ENCODE data around the gene SERPINA3.

The SERPINA3 gene

GRCh38 chr14:94614802-94615201, 2.6 kb downstream of the SERPINA3 start:
- DNase-seq: no peak

- no peak for DNase-seq
Observed at GRCh38 chr14:94615254-94615653, 3.1 kb downstream of the SERPINA3 start.

- DNase-seq: no peak
Observed at GRCh38 chr14:94615823-94616570, 3.8 kb downstream of the SERPINA3 start.

DNA sequence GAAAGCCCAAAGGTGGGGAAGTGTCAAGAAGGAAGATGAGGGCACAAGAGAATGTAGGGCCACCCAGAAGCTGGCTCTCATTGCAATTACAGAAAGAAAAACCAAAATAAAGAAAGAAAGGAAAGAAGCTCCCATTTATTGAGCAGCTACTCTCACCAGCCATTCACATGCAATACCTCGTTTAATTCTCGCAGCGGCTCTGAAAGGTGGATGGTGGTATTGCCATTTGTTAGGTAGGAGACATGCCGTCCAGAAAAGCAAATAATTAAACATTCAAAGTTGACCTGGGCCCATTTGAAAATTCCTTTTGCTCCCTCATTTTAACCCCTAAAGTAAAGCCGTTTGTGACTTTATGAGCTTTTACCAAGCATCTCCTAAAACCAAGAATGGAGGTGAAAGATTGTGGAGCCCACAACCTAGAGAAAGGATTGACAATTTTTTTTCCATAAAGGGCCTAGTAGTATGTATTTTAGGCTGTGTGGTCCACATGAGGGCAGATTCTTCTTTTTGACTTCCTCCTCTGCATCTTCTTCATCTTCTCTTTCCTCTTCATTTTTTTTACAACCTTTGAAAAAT, 5.3 kb downstream of the SERPINA3 start:
- no peak for DNase-seq

GRCh38 chr14:94617988-94618822, 6.0 kb downstream of the SERPINA3 start:
- DNase-seq: no peak

DNA sequence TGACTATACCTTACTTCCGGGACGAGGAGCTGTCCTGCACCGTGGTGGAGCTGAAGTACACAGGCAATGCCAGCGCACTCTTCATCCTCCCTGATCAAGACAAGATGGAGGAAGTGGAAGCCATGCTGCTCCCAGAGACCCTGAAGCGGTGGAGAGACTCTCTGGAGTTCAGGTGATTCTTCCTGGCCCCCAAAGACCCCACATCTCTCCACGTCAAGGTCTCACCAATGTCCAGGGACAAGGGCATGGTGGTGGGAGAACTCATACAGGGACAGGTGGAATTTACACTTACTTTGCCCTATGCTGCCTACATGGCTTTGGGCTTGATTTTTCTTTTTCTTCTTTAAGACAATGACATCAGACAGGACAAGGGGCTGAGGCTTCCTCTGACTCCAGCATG, 7.1 kb downstream of the SERPINA3 start:
- DNase-seq: no peak

- DNase-seq: no peak
Observed at GRCh38 chr14:94620597-94620996, 8.4 kb downstream of the SERPINA3 start.

DNA sequence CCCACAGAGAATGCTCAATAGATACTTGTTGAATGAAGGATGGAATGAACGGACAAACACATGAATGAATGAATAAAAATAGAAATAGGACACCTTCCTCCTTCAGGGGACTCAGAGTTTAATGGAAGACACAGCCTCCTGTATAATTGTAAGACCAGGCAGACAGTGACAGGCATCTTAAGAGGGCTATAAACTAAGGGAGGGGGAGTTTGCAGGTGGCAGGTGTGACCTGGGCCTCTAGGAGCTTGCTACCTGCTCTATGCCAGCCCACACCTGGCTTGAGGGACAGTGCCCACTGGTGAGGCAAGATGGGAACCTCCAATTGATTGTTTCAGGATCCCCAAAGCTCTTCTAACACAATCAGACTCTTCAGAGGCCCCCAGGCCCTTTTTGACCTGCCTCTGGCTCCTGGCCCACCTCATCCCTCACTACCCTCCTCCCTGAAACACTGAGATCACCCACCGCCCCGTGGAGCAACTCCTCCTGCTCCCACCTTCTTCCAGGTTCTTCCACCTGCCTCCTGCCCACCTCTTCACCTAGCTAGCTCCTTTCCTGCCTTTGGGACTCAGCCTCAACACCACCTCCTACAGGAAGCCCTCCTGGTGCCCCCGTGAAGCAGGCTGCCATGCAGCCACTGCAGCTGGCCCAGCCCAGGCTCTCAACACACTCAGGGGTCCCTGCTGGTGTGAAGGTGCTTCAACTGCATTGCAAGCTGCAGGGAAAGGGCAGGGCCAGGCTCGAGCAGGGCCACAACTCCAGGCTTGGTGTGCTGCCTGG, 9.4 kb downstream of the SERPINA3 start:
- DNase-seq: no peak

GRCh38 chr14:94622653-94623421, 10.6 kb downstream of the SERPINA3 start:
- DNase-seq: no peak

GRCh38 chr14:94623422-94623809, 11.2 kb downstream of the SERPINA3 start:
- DNase-seq: no peak

GRCh38 chr14:94623856-94624499, 11.8 kb downstream of the SERPINA3 start:
- no peak for DNase-seq

- no peak for DNase-seq
Observed at GRCh38 chr14:94624537-94625352, 12.6 kb downstream of the SERPINA3 start.

DNA sequence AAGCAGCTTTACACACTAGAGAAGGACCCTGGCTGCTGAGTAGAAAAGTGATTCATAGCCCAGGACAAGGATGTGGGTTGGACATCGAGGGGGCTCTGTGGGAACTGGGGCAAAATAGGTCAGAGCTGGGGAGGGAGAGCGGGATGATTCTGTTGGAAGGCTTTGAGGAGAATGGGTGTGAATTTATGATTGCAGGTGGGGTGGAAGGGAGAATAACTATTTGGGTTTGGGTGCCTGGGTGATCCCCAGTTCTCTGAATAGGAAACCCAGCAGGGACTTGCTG, 13.1 kb downstream of the SERPINA3 start:
- no peak for DNase-seq

- no peak for DNase-seq
Observed at GRCh38 chr14:94628578-94628977, 16.4 kb downstream of the SERPINA3 start.

DNA sequence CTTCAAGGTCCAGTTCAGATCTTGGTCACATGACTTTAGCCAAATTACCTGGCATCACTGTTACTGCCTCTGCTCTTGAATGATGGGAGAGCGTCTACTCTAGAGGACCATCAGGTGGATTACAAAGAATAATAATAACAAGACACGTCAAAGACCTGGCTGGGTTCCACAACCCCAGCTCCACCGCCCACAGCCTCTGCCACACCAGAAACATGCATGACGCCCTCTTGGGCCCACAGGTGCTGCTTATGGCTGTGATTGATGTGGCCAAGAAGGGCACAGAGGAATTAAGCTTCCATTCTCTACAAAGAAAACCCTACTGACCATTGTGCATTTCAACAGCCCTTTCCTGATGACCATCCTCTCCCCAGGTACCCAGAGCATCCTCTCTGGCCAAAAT, 18.2 kb downstream of the SERPINA3 start:
- DNase-seq: no peak

- no peak for DNase-seq
Observed at GRCh38 chr14:94631050-94631449, 18.9 kb downstream of the SERPINA3 start.

GRCh38 chr14:94631536-94632304, 19.5 kb downstream of the SERPINA3 start:
- DNase-seq: no peak

DNA sequence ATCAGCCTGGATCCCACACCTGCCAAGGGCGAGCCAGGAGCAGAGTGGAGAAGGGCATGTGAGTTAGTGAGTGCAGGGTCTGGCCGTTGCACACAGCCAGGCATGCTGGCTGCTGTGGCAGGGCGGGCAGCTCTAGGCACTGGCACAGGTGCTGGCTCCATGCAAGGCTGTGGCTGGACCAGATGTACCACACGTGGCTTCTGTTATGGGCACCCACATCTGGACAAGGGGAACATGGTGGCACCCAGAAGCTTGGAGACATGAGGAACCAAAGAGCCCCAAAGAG, 20.1 kb downstream of the SERPINA3 start:
- no peak for DNase-seq

GRCh38 chr14:94633121-94633520, 20.9 kb downstream of the SERPINA3 start:
- DNase-seq: no peak

DNA sequence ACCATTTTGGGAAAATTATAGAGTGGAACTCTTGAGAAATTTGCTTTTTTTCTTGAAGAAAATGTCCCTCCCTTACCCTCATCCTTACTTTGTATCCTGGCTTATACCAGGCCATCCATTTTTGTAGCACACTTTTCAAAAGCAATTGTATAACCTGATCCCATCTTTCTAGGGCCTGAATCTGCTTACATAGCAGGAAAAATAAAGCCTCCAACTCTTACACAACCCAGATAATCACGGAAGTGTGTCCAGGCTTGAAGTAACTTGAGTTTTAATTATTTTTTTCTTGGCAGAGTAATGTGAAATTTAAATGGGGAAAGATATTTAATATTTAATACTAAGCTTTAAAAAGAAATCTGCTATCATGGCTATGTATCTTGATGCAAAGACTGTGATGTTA, 23.0 kb downstream of the SERPINA3 start:
- no peak for DNase-seq

Measured in NCI-H1436 treated with DMSO at 0.1 percent for 48 hours (cell line).